OCI-LY1 (cell line): ENCODE results near the gene CHSY1.

Experiments
- H2AFZ ChIP-seq: fragments of 200-600 bp; sonication (generic), shearing (Covaris generic); 2 replicates; pipeline ENCODE4 v1.6.0; 2014; ENCODE audit warnings: antibody characterized with exemption, mild to moderate bottlenecking, low read length
- H3F3A ChIP-seq: fragments of 200-600 bp; sonication (generic), shearing (Covaris generic); 2 replicates; pipeline ENCODE4 v1.6.0; 2014; ENCODE audit warnings: mild to moderate bottlenecking, antibody characterized with exemption, low read length, moderate library complexity; ENCODE audit not compliant: insufficient read depth
- H3K27ac ChIP-seq: fragments of 200-600 bp; sonication (generic); 2 replicates; pipeline ENCODE4 v1.5.1; 2014; ENCODE audit warnings: low read length, mixed run types, mild to moderate bottlenecking, low read depth; ENCODE audit not compliant: poor library complexity, severe bottlenecking
- H3K27me3 ChIP-seq: fragments of 200-600 bp; sonication (generic); 2 replicates; pipeline ENCODE4 v1.6.0; 2014; ENCODE audit warnings: antibody characterized with exemption, mild to moderate bottlenecking, low read length, moderate library complexity; ENCODE audit not compliant: insufficient read depth
- H3K36me3 ChIP-seq: fragments of 200-600 bp; sonication (generic); 2 replicates; pipeline ENCODE4 v1.6.1; 2014; ENCODE audit warnings: mild to moderate bottlenecking, antibody characterized with exemption, low read length, moderate library complexity, mixed read lengths; ENCODE audit not compliant: insufficient read depth
- H3K4me1 ChIP-seq: fragments of 200-600 bp; sonication (generic); 2 replicates; pipeline ENCODE4 v1.5.1; 2014; ENCODE audit warnings: mild to moderate bottlenecking, low read length, moderate library complexity; ENCODE audit not compliant: insufficient read depth, severe bottlenecking
- H3K4me2 ChIP-seq: fragments of 200-600 bp; sonication (generic), shearing (Covaris generic); 2 replicates; pipeline ENCODE4 v1.6.1; 2014; ENCODE audit warnings: low read length
- H3K4me3 ChIP-seq: fragments of 200-600 bp; sonication (generic); 2 replicates; pipeline ENCODE4 v1.5.1; 2014; ENCODE audit warnings: low read length, low read depth, mild to moderate bottlenecking, mixed read lengths; ENCODE audit not compliant: poor library complexity, severe bottlenecking
- H3K79me2 ChIP-seq: fragments of 200-600 bp; shearing (Covaris generic); 2 replicates; pipeline ENCODE4 v1.6.1; 2016; ENCODE audit warnings: mixed run types, low read length, mixed read lengths; ENCODE audit not compliant: insufficient read depth
- H3K9ac ChIP-seq: fragments of 200-600 bp; sonication (generic), shearing (Covaris generic); 2 replicates; pipeline ENCODE4 v1.6.1; 2014; ENCODE audit warnings: mild to moderate bottlenecking, low read length, mixed read lengths
- H3K9me2 ChIP-seq: fragments of 200-600 bp; sonication (generic), shearing (Covaris generic); 2 replicates; pipeline ENCODE4 v1.6.1; 2014; ENCODE audit warnings: low read depth, mild to moderate bottlenecking, low read length, mixed read lengths
- H3K9me3 ChIP-seq: fragments of 200-600 bp; shearing (Covaris generic); 2 replicates; pipeline ENCODE4 v1.6.1; 2014; ENCODE audit warnings: low read length, mixed read lengths
- H4K20me1 ChIP-seq: fragments of 200-600 bp; sonication (generic), shearing (Covaris generic); 2 replicates; pipeline ENCODE4 v1.6.0; 2016; ENCODE audit warnings: mild to moderate bottlenecking, low read length; ENCODE audit not compliant: insufficient read depth
- CTCF ChIP-seq: fragments of 200-600 bp; sonication (generic), shearing (Covaris generic); IDR thresholded peaks from 2 replicates; pipeline ENCODE4 v1.5.1; 2017; ENCODE audit warnings: mild to moderate bottlenecking, antibody characterized with exemption, low read length, moderate library complexity, mixed read lengths
- EZH2 ChIP-seq: fragments of 200-600 bp; sonication (generic), shearing (Covaris generic); IDR thresholded peaks from 2 replicates; pipeline ENCODE4 v1.8.0; 2017; ENCODE audit warnings: borderline replicate concordance, mixed run types, mild to moderate bottlenecking, antibody characterized with exemption, low read length, moderate library complexity, mixed read lengths

CHSY1 gene

GRCh38 chr15:101277943-101278564 is 26.2 kb upstream of the CHSY1 start:
- Histone ChIP-seq H3F3A (no peaks in the 10 kb centered on the region), H3K27ac (no peak overlapping the region), H3K9me3 (no peaks in the 10 kb centered on the region), H3K9ac (peak overlapping the region; percentile 98; the same call in 1 of the 2 replicates), H3K4me1 (peaks cover 19% of the 10 kb centered on the region), H3K27me3 (no peaks in the 10 kb centered on the region), H2AFZ (no peak overlapping the region), H3K9me2 (no peaks in the 10 kb centered on the region), H3K79me2 (peaks cover 8% of the 10 kb centered on the region; the same call in 1 of the 2 replicates), H3K4me2 (peak overlapping the region; percentile 100), H4K20me1 (no peaks in the 10 kb centered on the region), H3K36me3 (peaks cover 66% of the 10 kb centered on the region), H3K4me3 (peak overlapping the region; percentile 100)
- TF ChIP-seq EZH2 (no peak), CTCF (no peak)

GRCh38 chr15:101277038-101277822 is 25.4 kb upstream of the CHSY1 start, which contains the start of gene SELENOS:
SELENOS (minus strand) TSS chr15:101277485; CDS start chr15:101277417, 68 bp downstream.
- Histone ChIP-seq H3K4me1 (peaks cover 19% of the 10 kb centered on the region), H3K27ac (peak within 1 kb of the TSS; percentile 13), H3K9me3 (no peaks in the 10 kb centered on the region), H3K4me3 (peak within 1 kb of the TSS; percentile 100), H3F3A (no peaks in the 10 kb centered on the region), H3K79me2 (peaks cover 8% of the 10 kb centered on the region; the same call in 1 of the 2 replicates), H4K20me1 (no peaks in the 10 kb centered on the region), H2AFZ (peak within 1 kb of the TSS; percentile 97), H3K36me3 (peaks cover 66% of the 10 kb centered on the region), H3K27me3 (no peaks in the 10 kb centered on the region), H3K9me2 (no peaks in the 10 kb centered on the region), H3K4me2 (peak within 1 kb of the TSS; percentile 100), H3K9ac (peak within 1 kb of the TSS; percentile 98)
- TF ChIP-seq EZH2: no peak
- no peak for TF ChIP-seq CTCF

GRCh38 chr15:101276501-101277037 is 24.7 kb upstream of the CHSY1 start:
- H2AFZ ChIP-seq: peak overlapping the region; percentile 97
- H3K4me1 ChIP-seq: peaks cover 19% of the 10 kb centered on the region
- H3K27ac ChIP-seq: peak overlapping the region; percentile 13
- H3K79me2 ChIP-seq: peaks cover 8% of the 10 kb centered on the region; the same call in 1 of the 2 replicates
- no peaks in the 10 kb centered on the region for H3F3A ChIP-seq
- H3K4me2 ChIP-seq: peak overlapping the region; percentile 100
- TF ChIP-seq EZH2: no peak
- peak; percentile 52 for TF ChIP-seq CTCF
- H3K9ac ChIP-seq: peak overlapping the region; percentile 98
- no peaks in the 10 kb centered on the region for H3K9me2 ChIP-seq
- no peaks in the 10 kb centered on the region for H3K27me3 ChIP-seq
- H3K36me3 ChIP-seq: peaks cover 66% of the 10 kb centered on the region
- H3K4me3 ChIP-seq: peak overlapping the region; percentile 100
- no peaks in the 10 kb centered on the region for H3K9me3 ChIP-seq
- no peaks in the 10 kb centered on the region for H4K20me1 ChIP-seq
